Endothelial cell of umbilical vein (primary cell): ENCODE data around the gene LYPD4.

Source experiments
- EZH2 ChIP-seq: IDR thresholded peaks from 2 replicates; pipeline ENCODE4 v1.6.1; 2012; ENCODE audit warnings: borderline replicate concordance, low read depth, mild to moderate bottlenecking, moderate library complexity, low read length, inconsistent platforms; ENCODE audit not compliant: severe bottlenecking
- GATA2 ChIP-seq: IDR thresholded peaks from 2 replicates; pipeline ENCODE4 v1.7.0; 2011; ENCODE audit warnings: low read depth, mild to moderate bottlenecking, moderate library complexity, mixed read lengths, low read length; ENCODE audit not compliant: insufficient read length, insufficient read depth
- POLR2A ChIP-seq: IDR thresholded peaks from 2 replicates; pipeline ENCODE4 v1.6.1; 2012; ENCODE audit warnings: low read depth, mild to moderate bottlenecking, control low read depth, low read length
- POLR2AphosphoS5 ChIP-seq: IDR thresholded peaks from 2 replicates; pipeline ENCODE4 v1.6.1; 2012; ENCODE audit warnings: low read depth, mild to moderate bottlenecking, control low read depth, low read length, moderate library complexity; ENCODE audit not compliant: insufficient read depth
- TF ChIP-seq, protein P1 (sequence below), 2 donors: IDR thresholded peaks; 1 replicate in 1 of 2; 2 replicates in 1 of 2; pipeline ENCODE4 v1.5.1; 2011; ENCODE audit warnings: low read length in 2 of 2, mild to moderate bottlenecking in 2 of 2, moderate library complexity in 2 of 2, control low read depth in 1 of 2, inconsistent platforms in 1 of 2, low read depth in 1 of 2; ENCODE audit not compliant: insufficient read depth in 1 of 2; ENCODE audit errors: extremely low read depth in 1 of 2

- TF ChIP-seq, protein P1, sequence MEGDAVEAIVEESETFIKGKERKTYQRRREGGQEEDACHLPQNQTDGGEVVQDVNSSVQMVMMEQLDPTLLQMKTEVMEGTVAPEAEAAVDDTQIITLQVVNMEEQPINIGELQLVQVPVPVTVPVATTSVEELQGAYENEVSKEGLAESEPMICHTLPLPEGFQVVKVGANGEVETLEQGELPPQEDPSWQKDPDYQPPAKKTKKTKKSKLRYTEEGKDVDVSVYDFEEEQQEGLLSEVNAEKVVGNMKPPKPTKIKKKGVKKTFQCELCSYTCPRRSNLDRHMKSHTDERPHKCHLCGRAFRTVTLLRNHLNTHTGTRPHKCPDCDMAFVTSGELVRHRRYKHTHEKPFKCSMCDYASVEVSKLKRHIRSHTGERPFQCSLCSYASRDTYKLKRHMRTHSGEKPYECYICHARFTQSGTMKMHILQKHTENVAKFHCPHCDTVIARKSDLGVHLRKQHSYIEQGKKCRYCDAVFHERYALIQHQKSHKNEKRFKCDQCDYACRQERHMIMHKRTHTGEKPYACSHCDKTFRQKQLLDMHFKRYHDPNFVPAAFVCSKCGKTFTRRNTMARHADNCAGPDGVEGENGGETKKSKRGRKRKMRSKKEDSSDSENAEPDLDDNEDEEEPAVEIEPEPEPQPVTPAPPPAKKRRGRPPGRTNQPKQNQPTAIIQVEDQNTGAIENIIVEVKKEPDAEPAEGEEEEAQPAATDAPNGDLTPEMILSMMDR (IDR thresholded peaks at IDR 0.05; ENCODE audit: extremely low read depth in 1 of 2, insufficient read depth in 1 of 2, low read depth in 1 of 2, low read length in 2 of 2), result no peak
- TF ChIP-seq POLR2AphosphoS5 (no peak), POLR2A (no peak), EZH2 (no peak), GATA2 (no peak)
Measured at GRCh38 chr19:41801792-41802211, 42.7 kb downstream of the LYPD4 start.
